ENCODE measurements around the gene CFAP100. TPM values are rescaled to one million over a fixed set of nuclear protein-coding genes. Genes with fewer than 3 reads are reported as not detected.

The CFAP100 gene
- total RNA-seq, 1 donor from 2014 or later = not detected

DNA sequence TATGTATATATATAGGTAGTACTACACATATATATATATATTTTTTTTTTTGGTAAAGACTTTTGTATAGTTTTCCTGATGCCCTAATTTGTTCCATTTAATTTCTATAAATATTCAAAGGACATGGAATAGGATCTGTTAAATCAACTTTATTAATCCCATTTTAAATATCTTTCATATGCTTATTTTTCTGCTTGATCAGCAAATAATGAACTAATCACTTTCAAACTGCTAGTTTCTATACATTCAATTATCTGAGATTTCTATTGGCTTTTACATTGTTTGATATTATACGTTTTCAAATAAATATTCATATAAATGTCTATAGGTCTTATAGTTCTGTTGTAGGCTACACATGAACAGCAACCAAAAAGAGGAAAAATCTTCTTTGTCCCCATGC, 59.3 kb downstream of the CFAP100 start:
- no peak overlapping the region for H3K4me3 ChIP-seq (ENCODE audit: low read depth, low read length)
- no peak for DNase-seq (ENCODE audit: low read depth)
- no peak for TF ChIP-seq CTCF (conservative IDR thresholded peaks at IDR 0.05; ENCODE audit: low read depth, low read length)

DNA sequence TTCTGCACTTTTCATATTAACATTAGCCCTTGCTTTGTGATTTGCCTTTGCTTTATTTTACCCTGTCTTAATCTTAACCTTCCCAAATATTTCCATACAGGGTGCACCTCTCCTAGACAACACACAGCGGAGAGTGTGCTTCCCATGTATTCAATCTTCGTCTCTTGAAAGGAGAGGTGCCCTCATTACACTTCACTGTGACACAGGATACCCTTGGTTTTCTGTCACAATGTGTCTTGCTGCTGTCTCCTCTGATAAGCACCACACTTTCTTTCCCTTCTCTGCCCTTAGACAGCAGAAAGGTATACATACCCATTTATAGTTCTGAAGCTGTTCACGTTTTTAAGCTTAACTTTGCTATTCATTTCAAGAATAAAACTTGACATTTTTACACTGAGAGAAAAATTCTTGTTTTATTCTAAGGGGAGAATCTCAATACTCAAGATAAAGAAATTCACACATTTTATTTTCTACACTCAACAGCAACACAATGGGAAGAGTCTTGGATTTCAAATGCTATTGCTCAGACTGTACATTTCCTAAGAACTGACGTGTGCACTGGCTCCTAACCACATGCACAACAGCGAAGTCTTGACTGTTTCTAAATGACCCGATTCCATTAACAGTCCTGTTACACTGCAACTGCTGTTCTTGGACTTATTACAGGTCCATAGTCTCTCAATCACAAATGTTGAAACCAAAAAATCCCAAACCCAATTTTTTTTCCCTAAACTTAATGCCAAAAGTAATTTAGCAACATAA, 59.9 kb downstream of the CFAP100 start:
- TF ChIP-seq CTCF (conservative IDR thresholded peaks at IDR 0.05; ENCODE audit: low read depth, low read length) = no peak

DNA sequence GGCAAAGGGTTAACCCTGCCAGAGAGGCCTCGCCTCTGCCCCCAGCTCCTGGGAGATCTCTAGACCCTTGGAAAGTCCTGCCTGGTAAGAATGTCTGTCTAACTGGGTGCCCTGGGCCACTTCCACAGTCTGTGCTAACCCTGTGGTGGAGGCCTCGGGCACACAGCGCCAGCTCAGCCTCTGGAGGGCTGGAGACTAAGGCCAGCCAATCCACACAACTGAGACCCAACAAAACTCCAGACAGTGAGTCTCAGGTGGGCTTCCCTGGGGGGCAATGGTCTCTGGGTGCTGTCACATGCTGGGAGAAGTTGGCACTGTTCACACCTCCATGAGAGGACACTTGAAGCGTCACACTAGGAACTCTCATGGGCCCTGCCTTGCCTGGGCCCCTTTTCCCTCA, 61.5 kb downstream of the CFAP100 start:
- no peak for TF ChIP-seq CTCF (conservative IDR thresholded peaks at IDR 0.05; ENCODE audit: low read depth, low read length)
- DNase-seq (ENCODE audit: low read depth) = no peak
- H3K4me3 ChIP-seq (ENCODE audit: low read depth, low read length) = no peak overlapping the region

More for the DNA sequence above, 59.9 kb downstream of the CFAP100 start:
- DNase-seq (ENCODE audit: low read depth) = no peak
- H3K4me3 ChIP-seq (ENCODE audit: low read depth, low read length) = no peak overlapping the region

DNA sequence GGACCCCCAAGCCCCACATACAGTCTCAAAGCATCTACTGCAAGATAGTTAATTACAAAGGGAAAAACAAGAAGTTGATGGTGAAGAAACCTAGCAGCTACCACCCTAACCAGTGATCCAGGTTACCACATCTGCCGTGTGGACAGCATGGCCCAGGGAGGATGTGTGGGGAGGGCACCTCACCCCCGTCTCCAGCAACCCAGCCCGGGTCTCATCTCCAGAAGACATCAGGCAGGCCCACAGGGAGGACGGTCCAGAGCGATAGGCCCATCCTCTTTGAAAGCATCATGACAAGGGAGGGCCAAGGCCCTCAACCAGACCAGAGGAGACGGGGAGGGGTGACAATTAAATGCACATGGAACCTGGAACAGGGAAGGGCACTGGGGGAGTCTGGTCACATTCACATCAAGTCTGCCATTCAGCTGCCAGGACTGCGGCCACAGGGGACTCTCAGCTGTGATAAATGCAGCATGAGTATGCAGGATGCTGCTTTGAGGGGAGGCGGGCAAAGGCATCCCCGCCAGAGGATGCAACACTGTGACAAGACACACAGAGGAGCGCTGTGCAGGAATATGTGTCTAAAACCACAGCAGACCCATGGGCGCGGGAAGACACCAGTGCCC, 62.2 kb downstream of the CFAP100 start:
- DNase-seq (ENCODE audit: low read depth) = no peak
- no peak for TF ChIP-seq CTCF (conservative IDR thresholded peaks at IDR 0.05; ENCODE audit: low read depth, low read length)
- no peak overlapping the region for H3K4me3 ChIP-seq (ENCODE audit: low read depth, low read length)

- H3K4me3 ChIP-seq (ENCODE audit: low read depth, low read length) = no peak overlapping the region
- TF ChIP-seq CTCF (conservative IDR thresholded peaks at IDR 0.05; ENCODE audit: low read depth, low read length) = no peak
- no peak for DNase-seq (ENCODE audit: low read depth)
Measured at GRCh38 chr3:126459111-126459762, 64.5 kb downstream of the CFAP100 start.

DNA sequence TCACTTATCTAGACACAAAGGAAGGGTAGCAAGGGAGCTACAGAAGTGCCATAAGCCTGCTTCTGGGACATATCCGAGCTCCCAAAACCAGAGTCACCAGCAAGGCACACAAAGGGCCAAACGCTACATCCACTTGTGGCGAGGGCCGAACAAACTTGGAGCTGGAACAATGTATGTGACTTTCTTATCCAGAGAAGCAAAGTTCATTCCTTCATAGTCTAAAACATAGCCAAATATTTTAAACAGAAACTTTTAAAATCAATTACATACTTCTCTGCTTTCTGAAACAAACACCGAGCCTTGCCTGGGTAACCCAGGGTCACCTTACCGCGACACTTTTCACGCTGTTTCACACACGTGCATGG, 65.0 kb downstream of the CFAP100 start:
- TF ChIP-seq CTCF (conservative IDR thresholded peaks at IDR 0.05; ENCODE audit: low read depth, low read length) = no peak
- no peak for DNase-seq (ENCODE audit: low read depth)
- H3K4me3 ChIP-seq (ENCODE audit: low read depth, low read length) = no peak overlapping the region

Measured in epithelial cell of proximal tubule (primary cell).